Measurements from ENCODE around the gene GSTT2B.
"Not testable (repeated sequence)": the region's sequence is repeated elsewhere in the genome, so short reads cannot be mapped to it uniquely, and the experiment has no call there.

Gene GSTT2B

DNA sequence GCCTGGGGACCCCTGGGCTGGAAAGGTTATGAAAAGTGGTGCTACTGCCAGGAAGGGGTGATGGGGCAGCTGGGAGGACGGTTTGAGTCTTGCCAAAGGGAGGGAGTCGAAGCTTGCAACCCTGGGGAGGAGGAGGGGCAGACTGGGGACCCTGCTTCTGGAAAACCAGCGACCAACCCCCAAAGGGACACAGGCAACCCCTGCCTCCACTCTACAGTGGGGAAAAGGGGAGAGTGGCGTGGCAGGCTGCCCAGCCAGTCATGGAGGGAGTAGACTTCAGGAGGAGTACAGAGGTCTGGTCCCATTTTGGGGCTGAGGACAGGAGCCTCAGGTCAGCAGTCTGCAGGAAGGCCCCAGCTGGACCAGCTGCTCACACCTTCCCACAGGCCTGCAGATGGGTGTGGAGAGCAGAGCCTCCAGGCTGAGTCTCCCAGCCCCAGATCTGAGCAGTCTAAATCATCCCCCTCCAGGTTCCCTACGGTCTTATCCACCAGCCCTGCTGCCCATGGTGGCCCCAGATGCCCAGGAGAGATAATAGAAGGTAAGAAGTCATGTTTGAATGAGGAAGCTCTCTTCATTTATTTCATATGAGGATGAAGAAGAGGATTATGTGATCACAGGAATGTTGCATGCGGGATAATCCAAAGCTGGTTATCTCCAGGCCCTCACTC, 10.0 kb upstream of the GSTT2B start:
- TF ChIP-seq, protein P1, sequence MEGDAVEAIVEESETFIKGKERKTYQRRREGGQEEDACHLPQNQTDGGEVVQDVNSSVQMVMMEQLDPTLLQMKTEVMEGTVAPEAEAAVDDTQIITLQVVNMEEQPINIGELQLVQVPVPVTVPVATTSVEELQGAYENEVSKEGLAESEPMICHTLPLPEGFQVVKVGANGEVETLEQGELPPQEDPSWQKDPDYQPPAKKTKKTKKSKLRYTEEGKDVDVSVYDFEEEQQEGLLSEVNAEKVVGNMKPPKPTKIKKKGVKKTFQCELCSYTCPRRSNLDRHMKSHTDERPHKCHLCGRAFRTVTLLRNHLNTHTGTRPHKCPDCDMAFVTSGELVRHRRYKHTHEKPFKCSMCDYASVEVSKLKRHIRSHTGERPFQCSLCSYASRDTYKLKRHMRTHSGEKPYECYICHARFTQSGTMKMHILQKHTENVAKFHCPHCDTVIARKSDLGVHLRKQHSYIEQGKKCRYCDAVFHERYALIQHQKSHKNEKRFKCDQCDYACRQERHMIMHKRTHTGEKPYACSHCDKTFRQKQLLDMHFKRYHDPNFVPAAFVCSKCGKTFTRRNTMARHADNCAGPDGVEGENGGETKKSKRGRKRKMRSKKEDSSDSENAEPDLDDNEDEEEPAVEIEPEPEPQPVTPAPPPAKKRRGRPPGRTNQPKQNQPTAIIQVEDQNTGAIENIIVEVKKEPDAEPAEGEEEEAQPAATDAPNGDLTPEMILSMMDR (IDR thresholded peaks at IDR 0.05; ENCODE audit: low read length, missing control alignments): no peak

DNA sequence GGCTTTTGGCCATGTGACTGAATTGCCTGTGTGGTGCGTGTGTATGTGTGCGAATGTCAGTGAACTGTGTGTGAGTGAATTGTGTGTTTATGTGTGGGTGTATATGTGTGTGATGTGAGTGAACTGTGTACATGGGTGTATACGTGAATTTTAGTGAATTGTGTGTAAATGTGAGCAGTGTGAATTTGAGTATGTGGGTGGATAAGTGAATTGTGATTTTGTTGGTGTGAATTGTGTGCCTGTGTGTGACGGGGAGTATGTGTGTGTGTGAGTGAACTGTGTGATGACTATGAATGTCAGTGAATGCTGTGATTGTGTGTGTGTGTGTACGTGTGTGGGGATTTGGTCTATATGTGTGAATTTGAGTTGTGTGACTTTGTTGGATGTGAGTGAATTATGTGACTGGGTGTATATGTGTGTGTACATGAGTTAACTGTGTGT, 9.2 kb upstream of the GSTT2B start:
- H3K4me3 ChIP-seq (replicated peaks; ENCODE audit: low read depth, low read length): no peak overlapping the region
- TF ChIP-seq, protein P1 (IDR thresholded peaks at IDR 0.05; ENCODE audit: low read length, missing control alignments): no peak
- DNase-seq (ENCODE audit: low read depth): no peak

More for the DNA sequence above, 10.0 kb upstream of the GSTT2B start:
- no peak overlapping the region for H3K4me3 ChIP-seq (replicated peaks; ENCODE audit: low read depth, low read length)
- DNase-seq (ENCODE audit: low read depth): no peak

DNA sequence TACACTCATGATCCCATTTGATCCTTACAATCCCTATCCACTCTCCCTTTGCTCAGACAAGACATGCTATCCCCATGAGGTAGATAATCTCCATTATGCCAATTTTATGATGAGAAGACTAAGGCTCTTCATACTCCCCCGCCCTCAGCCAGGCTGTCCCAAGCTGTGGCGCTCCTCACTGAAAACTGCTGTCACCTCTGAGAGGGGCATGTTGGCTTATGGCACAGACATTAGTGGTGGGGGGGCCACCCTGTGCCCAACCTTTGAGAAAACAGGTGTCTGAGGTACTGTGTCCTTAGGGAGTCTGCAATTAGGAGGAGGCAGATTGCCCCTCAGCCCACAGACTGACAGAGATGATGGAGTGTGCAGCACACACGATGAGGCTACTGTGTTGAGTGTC, 8.1 kb upstream of the GSTT2B start:
- TF ChIP-seq, protein P1 (IDR thresholded peaks at IDR 0.05; ENCODE audit: low read length, missing control alignments): no peak
- no peak overlapping the region for H3K4me3 ChIP-seq (replicated peaks; ENCODE audit: low read depth, low read length)
- no peak for DNase-seq (ENCODE audit: low read depth)

DNA sequence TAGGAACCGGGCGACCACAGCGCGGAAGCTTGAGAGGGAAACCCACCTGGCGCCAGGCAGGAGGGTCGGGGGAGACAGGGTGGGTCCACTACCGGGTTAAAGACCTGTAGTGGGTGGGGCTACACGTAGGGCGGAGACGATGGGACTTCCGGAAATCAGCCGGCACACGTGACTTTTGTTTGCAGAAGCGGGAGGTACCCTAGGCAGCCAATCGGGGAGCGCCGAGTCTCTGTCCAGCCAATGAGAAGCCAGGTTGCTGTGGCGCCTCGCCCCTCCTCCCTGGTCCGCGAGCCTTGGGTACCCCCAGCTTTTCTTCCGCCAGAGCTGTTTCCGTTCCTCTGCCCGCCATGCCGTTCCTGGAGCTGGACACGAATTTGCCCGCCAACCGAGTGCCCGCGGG, 5.6 kb upstream of the GSTT2B start, which contains the start of gene DDTL:
Gene DDTL, plus strand, starts transcription at position 321 of the 400 bp plus-strand sequence. Its CDS starts 27 bp downstream, at position 348.
- not testable (repeated sequence) for DNase-seq (ENCODE audit: low read depth)

DNA sequence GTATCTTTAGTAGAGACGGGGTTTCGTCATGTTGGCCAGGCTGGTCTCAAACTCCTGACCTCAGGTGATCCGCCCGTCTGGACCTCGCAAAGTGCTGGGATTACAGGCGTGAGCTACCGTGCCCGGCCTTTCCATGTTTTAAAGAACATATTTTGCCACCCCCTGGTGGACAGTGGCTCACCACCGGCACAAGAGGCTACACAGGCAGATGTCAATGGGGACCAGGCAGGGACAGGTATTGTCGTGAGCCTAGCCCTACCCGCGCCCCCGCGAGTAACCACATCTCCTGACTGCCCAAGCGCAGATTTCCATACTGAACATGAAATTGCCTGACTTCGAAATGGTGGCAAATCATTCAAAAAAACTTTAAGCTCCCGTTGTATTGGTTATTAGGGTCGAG, 5.1 kb upstream of the GSTT2B start:
- H3K4me3 ChIP-seq (replicated peaks; ENCODE audit: low read depth, low read length); DNase-seq (ENCODE audit: low read depth): not testable (repeated sequence)

More for the DNA sequence above, 5.6 kb upstream of the GSTT2B start, which contains the start of gene DDTL:
- not testable (repeated sequence) for H3K4me3 ChIP-seq (replicated peaks; ENCODE audit: low read depth, low read length)

DNA sequence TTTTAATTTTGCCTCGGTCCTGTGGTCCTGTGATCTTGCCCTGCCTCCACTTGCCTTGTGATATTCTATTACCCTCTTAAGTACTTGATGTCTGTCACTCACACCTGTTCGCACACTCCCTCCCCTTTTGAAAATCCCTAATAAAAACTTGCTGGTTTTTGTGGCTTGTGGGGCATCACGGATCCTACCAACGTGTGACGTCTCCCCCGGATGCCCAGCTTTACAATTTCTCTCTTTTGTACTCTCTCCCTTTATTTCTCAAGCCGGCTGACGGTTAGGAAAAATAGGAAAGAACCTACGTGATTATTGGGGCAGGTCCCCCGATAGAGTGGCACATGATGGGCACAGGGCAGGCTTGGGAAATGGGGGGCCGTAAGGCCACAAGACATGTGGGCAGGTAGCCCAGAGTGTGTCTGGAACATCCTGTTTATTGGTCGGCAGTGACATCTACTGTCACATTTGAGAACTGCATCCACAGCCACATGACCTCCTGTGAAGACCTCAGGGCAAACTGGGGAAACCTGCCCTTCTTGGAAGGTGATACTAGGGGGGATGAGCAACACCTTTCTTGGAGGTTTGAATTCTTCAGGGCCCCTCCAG, 4.6 kb downstream of the GSTT2B start:
- peak; percentile 78 for DNase-seq (ENCODE audit: low read depth)
- not testable (repeated sequence) for H3K4me3 ChIP-seq (replicated peaks; ENCODE audit: low read depth, low read length)

DNA sequence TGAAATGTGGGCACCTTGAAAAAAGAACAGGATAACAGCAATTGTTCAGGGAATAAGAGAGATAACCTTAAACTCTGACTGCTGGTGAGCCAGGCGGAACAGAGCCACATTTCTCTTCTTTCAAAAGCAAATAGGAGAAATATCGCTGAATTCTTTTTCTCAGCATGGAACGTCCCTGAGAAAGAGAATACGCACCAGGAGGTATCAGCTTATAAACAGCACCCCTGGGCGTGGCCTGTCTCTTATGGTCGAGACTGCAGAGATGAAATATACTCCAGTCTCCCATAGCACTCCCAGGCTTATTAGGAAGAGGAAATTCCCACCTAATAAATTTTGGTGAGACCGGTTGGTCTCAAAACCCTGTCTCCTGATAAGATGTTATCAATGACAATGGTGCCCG, 5.1 kb downstream of the GSTT2B start:
- not testable (repeated sequence) for DNase-seq (ENCODE audit: low read depth); H3K4me3 ChIP-seq (replicated peaks; ENCODE audit: low read depth, low read length)

More for the DNA sequence above, 4.6 kb downstream of the GSTT2B start:
- TF ChIP-seq, protein P1 (IDR thresholded peaks at IDR 0.05; ENCODE audit: low read length, missing control alignments): peak; percentile 75

DNA sequence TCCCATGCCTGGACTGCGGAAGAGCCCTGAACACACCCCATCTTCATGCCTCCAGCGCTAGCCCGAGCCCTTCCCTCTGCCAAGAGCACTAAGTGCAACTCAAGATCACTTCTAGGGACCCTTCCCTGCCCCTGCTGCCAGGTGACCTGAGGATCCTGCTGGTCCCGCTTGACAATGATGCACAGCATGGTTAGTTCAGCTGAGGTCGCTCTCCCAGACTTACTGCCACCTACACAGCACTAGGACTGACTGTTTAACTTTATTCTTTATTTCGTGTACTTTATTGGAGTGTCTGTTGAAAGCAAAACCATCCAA, 6.0 kb downstream of the GSTT2B start:
- not testable (repeated sequence) for DNase-seq (ENCODE audit: low read depth); H3K4me3 ChIP-seq (replicated peaks; ENCODE audit: low read depth, low read length)

DNA sequence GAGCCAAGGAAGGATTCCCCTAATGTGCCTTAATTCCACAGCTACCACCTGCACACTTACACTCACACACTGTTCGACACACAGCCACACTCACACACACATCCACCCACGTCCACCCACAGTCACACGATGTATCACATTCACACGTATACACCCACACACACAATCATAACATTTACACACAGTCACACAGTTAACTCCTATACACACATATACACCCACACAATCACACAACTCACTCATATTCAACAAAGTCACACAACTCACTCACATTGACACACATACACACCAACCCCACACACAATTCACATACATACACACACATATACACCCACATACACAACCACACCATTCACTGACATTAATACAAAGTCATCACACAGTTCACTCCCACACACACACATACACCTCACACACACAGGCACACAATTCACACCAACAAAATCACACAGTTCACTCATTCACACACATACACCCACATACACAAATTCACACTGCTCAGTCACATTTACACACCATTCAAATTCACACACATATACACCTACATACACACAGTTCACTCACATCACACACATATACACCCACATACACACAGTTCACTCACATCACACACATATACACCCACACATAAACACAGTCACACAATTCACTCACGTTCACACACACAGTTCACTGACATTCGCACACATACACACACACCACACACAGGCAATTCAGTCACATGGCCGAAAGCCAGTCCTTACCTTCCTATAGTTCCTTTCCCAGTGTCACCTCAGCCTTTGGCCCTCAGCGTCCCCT, 6.6 kb downstream of the GSTT2B start:
- H3K4me3 ChIP-seq (replicated peaks; ENCODE audit: low read depth, low read length); DNase-seq (ENCODE audit: low read depth): not testable (repeated sequence)

DNA sequence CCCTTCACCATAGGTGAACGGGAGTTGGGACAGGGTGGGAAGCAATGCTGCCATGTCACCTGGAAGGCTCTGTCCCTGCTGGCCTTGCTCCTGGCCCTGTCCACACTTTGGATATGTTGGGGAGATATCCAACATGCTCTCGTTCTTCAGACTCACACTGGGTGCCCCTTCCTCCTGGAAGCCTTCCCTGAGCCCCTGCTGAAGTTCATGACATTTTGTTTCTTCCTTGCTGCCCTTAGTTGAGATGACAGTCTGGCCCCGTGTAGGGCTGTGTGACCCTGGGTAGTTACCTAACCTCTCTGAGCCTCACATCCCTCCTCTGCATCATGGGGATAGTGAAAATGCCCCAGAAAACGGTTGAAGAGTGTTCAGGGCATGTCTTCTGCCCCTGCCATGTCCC, 7.5 kb downstream of the GSTT2B start:
- not testable (repeated sequence) for H3K4me3 ChIP-seq (replicated peaks; ENCODE audit: low read depth, low read length); DNase-seq (ENCODE audit: low read depth)

DNA sequence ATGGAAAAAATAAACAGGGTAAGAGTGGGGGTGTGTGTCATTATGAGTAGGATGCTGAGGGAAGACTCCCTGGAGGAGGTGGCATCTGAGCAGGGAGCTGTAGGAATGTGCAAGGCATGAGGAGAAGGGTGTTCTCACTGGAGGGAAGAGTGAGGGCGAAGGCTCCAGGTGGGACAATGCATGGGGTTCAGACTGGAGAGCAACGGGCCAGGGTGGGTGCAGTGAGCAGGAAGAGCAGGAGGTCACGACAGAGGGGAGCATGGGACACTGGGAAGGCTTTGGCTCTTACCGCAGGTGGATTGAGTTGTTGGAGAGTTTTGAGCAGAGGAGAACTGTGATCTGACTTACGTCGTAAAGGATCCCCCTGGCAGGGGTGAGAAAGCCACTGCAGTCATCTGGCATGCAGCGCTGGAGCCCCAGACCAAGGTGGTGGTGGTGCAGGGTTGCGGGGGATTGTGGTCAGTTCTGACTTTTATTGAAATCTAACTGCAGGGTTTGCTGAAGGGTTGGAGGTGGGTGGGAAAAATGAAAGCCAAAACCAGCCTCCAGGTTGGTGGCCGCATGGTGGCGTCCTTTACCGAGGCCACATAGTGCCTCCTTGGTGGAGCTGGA, 8.1 kb downstream of the GSTT2B start:
- DNase-seq (ENCODE audit: low read depth); H3K4me3 ChIP-seq (replicated peaks; ENCODE audit: low read depth, low read length): not testable (repeated sequence)

DNA sequence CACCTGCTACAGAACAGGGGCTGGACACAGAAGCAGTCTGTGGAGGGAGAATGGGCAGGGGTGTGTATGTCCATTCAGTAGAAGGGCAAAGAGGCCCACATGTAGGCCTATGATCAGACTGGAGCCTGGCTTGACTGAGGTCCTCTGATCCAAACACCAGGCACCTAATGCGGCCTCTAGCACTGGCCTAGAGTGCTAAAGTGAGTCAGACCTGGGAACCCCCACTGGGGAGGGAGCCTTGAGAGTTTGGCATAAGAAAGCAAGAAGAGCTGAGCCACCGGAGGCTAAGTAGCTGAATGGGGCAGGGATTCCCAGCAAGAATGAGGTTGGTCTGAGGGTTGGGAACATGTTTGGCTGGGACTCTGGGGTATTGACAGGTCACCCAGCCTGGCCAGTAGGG, 9.6 kb downstream of the GSTT2B start:
- DNase-seq (ENCODE audit: low read depth): peak; percentile 14

DNA sequence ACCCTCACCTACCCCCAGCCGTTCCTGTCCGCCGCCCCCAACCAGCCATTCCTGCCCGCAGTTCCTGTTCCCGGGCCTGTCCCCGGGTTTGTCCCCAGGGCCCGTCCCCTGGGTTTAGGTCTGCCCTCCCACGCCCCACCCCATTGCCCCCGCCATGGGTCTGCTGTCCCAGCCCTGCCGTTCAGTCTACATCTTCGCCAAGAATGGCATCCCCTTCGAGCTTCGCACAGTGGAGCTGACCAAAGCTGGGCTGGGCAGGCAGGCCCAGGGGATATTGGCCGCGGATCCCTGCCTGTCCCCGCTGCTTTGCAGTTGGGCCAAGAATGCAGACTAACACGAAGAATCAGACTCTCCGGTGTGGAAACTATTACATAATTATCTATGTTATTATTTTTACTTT, 11.2 kb downstream of the GSTT2B start:
- H3K4me3 ChIP-seq (replicated peaks; ENCODE audit: low read depth, low read length); DNase-seq (ENCODE audit: low read depth): not testable (repeated sequence)

More for the DNA sequence above, 9.6 kb downstream of the GSTT2B start:
- H3K4me3 ChIP-seq (replicated peaks; ENCODE audit: low read depth, low read length): not testable (repeated sequence)
